Ovary (tissue), 9 donors: ENCODE results near the gene CCDC57. TPM values are rescaled to one million over a fixed set of nuclear protein-coding genes. Genes with fewer than 3 reads are reported as not detected.
"Not testable (repeated sequence)": the region's sequence is repeated elsewhere in the genome, so short reads cannot be mapped to it uniquely, and the experiment has no call there.

ENCODE experiments used
- DNase-seq, 5 donors: peaks; one replicate each; pipeline ENCODE4 v3.0.0-alpha.2; 2019 to 2020
- H3K27ac ChIP-seq, 2 donors: fragments of 200-600 bp; one replicate each; pipeline versions ENCODE4 v1.5.1 to v1.8.0; 2019 to 2022
- H3K27me3 ChIP-seq: fragments of 200-600 bp; one replicate; pipeline ENCODE4 v1.8.0; 2022
- H3K36me3 ChIP-seq: fragments of 200-600 bp; sonication (generic); one replicate; pipeline ENCODE4 v1.5.1; 2019
- H3K4me1 ChIP-seq: one replicate; pipeline ENCODE4 v1.8.1; 2013; ENCODE audit warnings: mild to moderate bottlenecking, moderate library complexity; ENCODE audit not compliant: insufficient read depth
- H3K4me3 ChIP-seq: fragments of 200-600 bp; sonication (generic); one replicate; pipeline ENCODE4 v1.5.1; 2017
- H3K9me3 ChIP-seq, 2 donors: fragments of 200-600 bp in 1 of 2; sonication (generic) in 1 of 2; one replicate each; pipeline versions ENCODE4 v1.5.1 to v1.8.1; 2013 to 2019; ENCODE audit warnings: mild to moderate bottlenecking in 1 of 2, moderate library complexity in 1 of 2
- EP300 ChIP-seq: sonication (generic); formaldehyde crosslinking; IDR thresholded peaks from one replicate; pipeline ENCODE4 v1.6.1; 2017; ENCODE audit warnings: antibody characterized with exemption
- POLR2A ChIP-seq: fragments of 450-650 bp; IDR thresholded peaks from one replicate; pipeline ENCODE4 v1.6.1; 2017; ENCODE audit warnings: antibody characterized with exemption, mild to moderate bottlenecking, moderate library complexity
- WGBS, 3 donors: extraction: QIAGEN DNeasy Blood & Tissue Kit in 1 of 3; methylation state at CpG; one replicate each; pipeline versions ENCODE4 v1.1.5 to v1.1.7; 2013 to 2017; 5-methylcytosine and 5-hydroxymethylcytosine counted together
- intact Hi-C, 4 donors: fragments of 100-400 bp; cut with DNase I; formaldehyde crosslinking; loops; one replicate each; pipeline versions ENCODE4 v1.11.0 to v1.15.1; 2022 to 2023
- polyA plus RNA-seq, 2 donors: library from polyadenylated mRNA; stranded (reverse); fragments of 200-250 nt in 1 of 2; fragments of 350-450 nt in 1 of 2; fragmentation: Illumina TruSeq in 1 of 2; extraction: RNeasy Lipid Tissue Mini Kit (QIAGEN cat#74804) in 1 of 2; gene quantifications; one replicate each; pipeline ENCODE4 v1.2.3, GENCODE V29; 2013 to 2014
- total RNA-seq, 7 donors: library from RNA; depleted of rRNA in 2 of 7; stranded (reverse); fragments of >200 nt in 2 of 7; fragmentation: NEBNext Ultra II Directional in 3 of 7; extraction: Animal tissue kit (Norgen Biotek cat#: 25700) in 3 of 7; gene quantifications; one replicate each; pipeline versions ENCODE4 v1.1.0 to v1.2.4, GENCODE V29; 2016 to 2023
- TF ChIP-seq, protein P1 (sequence below), 3 donors: fragments of 450-650 bp in 2 of 3; fragments of 200-600 bp in 1 of 3; IDR thresholded peaks; one replicate each; pipeline versions ENCODE4 v1.5.1 to v1.8.0; 2016 to 2022; ENCODE audit warnings: antibody characterized with exemption in 3 of 3, mild to moderate bottlenecking in 1 of 3
- donor health status: DM: no; HTN: no; CAD: no; lungs with moderate emphysema.
- donor health status: DM: no; HTN: no; CAD: no.
- donor health status: Bipolar disorder and iron deficiency.
- donor health status: DM: yes; HTN: yes; CAD: no.
- donor health status: DM: no; HTN: no; CAD: no.
- donor health status: DM: yes; HTN: yes; CAD: no.

Gene CCDC57
- total and polyA plus RNA-seq, 9 donors: 7.7 to 65.0 (median 40.3) TPM

DNA sequence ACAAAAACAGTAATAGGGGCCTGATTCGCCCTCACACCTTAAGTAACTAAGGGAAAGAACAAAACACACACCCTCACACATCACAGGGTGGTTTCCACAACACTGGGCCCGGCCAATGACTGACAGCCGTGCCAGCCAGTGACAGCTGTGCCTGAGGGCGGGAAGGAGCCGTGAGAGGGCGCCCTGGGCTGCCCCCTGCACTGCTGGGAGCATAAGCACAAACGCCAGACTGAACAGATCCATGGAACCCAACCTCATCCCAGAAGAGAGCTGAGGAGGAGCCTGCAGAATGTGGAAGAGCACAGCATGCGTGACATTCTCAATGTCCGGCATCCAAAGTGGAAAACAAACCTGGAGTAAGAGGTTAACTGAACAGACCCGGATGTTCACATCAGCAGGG lies 44.8 kb upstream of the CCDC57 start:
- Histone ChIP-seq H3K27ac (no peak overlapping the region), H3K27me3 (no peaks in the 10 kb centered on the region), H3K4me3 (no peak overlapping the region), H3K36me3 (no peaks in the 10 kb centered on the region), H3K4me1 (no peaks in the 10 kb centered on the region), H3K9me3 (no peaks in the 10 kb centered on the region)
- DNase-seq: peak in 1 of 5 donors; percentile 40
- 49 to 72% (median 54%) methylated on average over 10 of the region's 10 CpGs for WGBS, 3 donors
- TF ChIP-seq EP300 (no peak), POLR2A (no peak)
- TF ChIP-seq, protein P1, sequence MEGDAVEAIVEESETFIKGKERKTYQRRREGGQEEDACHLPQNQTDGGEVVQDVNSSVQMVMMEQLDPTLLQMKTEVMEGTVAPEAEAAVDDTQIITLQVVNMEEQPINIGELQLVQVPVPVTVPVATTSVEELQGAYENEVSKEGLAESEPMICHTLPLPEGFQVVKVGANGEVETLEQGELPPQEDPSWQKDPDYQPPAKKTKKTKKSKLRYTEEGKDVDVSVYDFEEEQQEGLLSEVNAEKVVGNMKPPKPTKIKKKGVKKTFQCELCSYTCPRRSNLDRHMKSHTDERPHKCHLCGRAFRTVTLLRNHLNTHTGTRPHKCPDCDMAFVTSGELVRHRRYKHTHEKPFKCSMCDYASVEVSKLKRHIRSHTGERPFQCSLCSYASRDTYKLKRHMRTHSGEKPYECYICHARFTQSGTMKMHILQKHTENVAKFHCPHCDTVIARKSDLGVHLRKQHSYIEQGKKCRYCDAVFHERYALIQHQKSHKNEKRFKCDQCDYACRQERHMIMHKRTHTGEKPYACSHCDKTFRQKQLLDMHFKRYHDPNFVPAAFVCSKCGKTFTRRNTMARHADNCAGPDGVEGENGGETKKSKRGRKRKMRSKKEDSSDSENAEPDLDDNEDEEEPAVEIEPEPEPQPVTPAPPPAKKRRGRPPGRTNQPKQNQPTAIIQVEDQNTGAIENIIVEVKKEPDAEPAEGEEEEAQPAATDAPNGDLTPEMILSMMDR (IDR thresholded peaks at IDR 0.05): no peak
- intact Hi-C loops: no loop called here

DNA sequence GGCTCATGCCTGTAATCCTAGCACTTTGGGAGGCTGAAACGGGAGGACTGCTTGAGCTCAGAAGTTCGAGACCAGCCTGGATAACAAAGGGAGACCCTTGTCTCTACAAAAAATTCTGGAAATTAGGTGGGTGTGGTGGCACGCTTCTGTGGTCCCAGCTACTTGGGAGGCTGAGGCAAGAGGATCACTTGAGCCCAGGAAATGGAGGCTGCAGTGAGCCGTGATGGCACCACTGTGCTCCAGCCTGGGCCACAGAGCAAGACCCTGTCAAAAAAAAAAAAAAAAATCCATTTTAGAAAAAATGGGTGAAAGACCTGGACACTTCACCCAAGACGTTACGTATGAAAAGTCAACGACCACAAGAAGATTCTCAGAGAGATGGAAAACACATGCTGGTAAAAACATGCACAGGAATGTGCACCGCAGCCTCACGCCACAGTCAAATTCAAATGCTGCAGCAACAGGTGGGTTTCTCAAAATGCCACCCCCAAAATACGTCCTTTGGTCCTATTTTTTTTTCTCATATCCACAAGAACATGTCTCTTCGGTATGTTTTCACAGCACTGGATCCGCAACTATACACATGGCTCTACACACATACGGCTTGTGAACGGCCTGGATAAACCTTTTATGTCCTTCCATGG lies 43.7 kb upstream of the CCDC57 start:
- H3K27me3 ChIP-seq: no peaks in the 10 kb centered on the region
- no peaks in the 10 kb centered on the region for H3K4me1 ChIP-seq
- TF ChIP-seq, protein P1 (IDR thresholded peaks at IDR 0.05): no peak
- TF ChIP-seq POLR2A (no peak), EP300 (no peak)
- DNase-seq: no peak
- no peak overlapping the region for H3K4me3 ChIP-seq
- whole genome bisulfite sequencing, 3 donors: 89 to 90% (median 90%) methylated on average over 14 of the region's 14 CpGs
- no peaks in the 10 kb centered on the region for H3K36me3 ChIP-seq
- intact Hi-C loops: no loop called here
- no peak overlapping the region for H3K27ac ChIP-seq
- no peaks in the 10 kb centered on the region for H3K9me3 ChIP-seq

DNA sequence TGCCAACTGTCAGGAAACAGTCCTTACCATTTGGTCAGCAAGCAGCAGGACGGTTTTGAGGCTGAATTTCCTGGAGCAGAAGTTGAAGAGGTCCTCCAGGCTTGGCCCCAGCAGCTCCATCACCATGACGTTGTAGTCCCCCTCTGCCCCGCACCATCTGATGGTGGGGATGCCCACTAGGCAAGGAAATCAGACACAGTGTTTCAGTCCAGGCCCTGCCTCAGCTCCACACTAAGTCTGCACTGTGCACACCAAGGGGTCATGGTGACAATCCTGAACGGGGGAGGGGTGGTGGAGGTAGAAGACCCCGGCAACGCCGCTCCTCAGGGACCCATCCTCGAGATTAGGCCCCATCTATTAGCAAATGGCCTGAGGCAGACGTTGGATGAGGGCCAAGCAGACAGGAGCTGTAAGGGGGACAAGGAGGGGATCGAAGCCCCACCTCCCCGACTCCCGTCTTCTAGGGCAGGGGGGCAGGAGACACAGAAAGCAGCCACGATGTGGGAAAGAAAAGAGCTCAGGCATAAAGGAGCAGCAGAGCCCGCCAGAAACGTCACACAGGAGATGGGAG lies 42.8 kb upstream of the CCDC57 start:
- 76 to 79% (median 78%) methylated on average over 15 of the region's 15 CpGs for WGBS, 3 donors
- H3K4me3 ChIP-seq: no peak overlapping the region
- no peak overlapping the region for H3K27ac ChIP-seq
- TF ChIP-seq EP300 (no peak), POLR2A (no peak)
- TF ChIP-seq, protein P1 (IDR thresholded peaks at IDR 0.05): no peak
- intact Hi-C loops: no loop called here
- DNase-seq: no peak
- H3K27me3 ChIP-seq: no peaks in the 10 kb centered on the region
- H3K9me3 ChIP-seq: no peaks in the 10 kb centered on the region
- no peaks in the 10 kb centered on the region for H3K4me1 ChIP-seq
- H3K36me3 ChIP-seq: no peaks in the 10 kb centered on the region

DNA sequence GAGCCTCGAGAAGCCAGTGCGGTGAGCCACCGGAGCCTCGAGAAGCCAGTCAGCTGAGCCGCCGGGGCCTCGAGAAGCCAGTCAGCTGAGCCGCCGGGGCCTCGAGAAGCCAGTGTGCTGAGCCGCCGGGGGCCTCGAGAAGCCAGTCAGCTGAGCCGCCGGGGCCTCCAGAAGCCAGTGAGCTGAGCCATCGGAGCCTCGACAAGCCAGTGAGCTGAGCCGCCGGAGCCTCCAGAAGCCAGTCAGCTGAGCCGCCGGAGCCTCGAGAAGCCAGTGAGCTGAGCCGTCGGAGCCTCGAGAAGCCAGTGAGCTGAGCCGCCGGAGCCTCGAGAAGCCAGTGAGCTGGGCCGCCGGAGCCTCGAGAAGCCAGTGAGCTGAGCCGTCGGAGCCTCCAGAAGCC lies 42.1 kb upstream of the CCDC57 start:
- H3K27ac ChIP-seq, H3K36me3 ChIP-seq, H3K4me1 ChIP-seq, DNase-seq, H3K4me3 ChIP-seq, H3K27me3 ChIP-seq, intact Hi-C loops, H3K9me3 ChIP-seq: not testable (repeated sequence)
- WGBS, 3 donors: 96 to 97% (median 96%) methylated on average over 30 to 33 of the region's 33 CpGs

DNA sequence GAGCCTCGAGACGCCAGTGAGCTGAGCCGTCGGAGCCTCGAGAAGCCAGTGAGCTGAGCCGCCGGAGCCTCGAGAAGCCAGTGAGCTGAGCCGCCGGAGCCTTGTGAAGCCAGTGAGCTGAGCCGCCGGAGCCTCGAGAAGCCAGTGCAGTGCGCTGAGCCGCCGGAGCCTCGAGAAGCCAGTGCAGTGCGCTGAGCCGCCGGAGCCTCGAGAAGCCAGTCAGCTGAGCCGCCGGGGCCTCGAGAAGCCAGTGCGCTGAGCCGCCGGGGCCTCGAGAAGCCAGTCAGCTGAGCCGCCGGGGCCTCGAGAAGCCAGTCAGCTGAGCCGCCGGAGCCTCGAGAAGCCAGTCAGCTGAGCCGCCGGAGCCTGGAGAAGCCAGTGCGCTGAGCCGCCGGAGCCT lies 41.5 kb upstream of the CCDC57 start:
- WGBS, 3 donors: 97 to 98% (median 98%) methylated on average over 39 of the region's 39 CpGs
- H3K9me3 ChIP-seq, H3K4me1 ChIP-seq, H3K36me3 ChIP-seq, H3K27me3 ChIP-seq, H3K4me3 ChIP-seq, DNase-seq, H3K27ac ChIP-seq, intact Hi-C loops: not testable (repeated sequence)
